Endothelial cell of umbilical vein (primary cell): ENCODE measurements around the gene TCERG1L.

Experiments
- CTCF ChIP-seq, 2 donors: IDR thresholded peaks; 1 replicate in 1 of 2; 2 replicates in 1 of 2; pipeline ENCODE4 v1.5.1; 2011; ENCODE audit warnings: low read length in 2 of 2, mild to moderate bottlenecking in 2 of 2, moderate library complexity in 2 of 2, control low read depth in 1 of 2, inconsistent platforms in 1 of 2, low read depth in 1 of 2; ENCODE audit not compliant: insufficient read depth in 1 of 2; ENCODE audit errors: extremely low read depth in 1 of 2
- EZH2 ChIP-seq: IDR thresholded peaks from 2 replicates; pipeline ENCODE4 v1.6.1; 2012; ENCODE audit warnings: borderline replicate concordance, low read depth, mild to moderate bottlenecking, moderate library complexity, low read length, inconsistent platforms; ENCODE audit not compliant: severe bottlenecking
- FOS ChIP-seq: IDR thresholded peaks from 2 replicates; pipeline ENCODE4 v1.6.1; 2011; ENCODE audit warnings: mild to moderate bottlenecking, low read length, moderate library complexity, borderline replicate concordance; ENCODE audit not compliant: insufficient read depth
- JUN ChIP-seq: IDR thresholded peaks from 2 replicates; pipeline ENCODE4 v1.6.1; 2011; ENCODE audit warnings: borderline replicate concordance, low read depth; ENCODE audit not compliant: insufficient read length, insufficient read depth
- MAX ChIP-seq: IDR thresholded peaks from 2 replicates; pipeline ENCODE4 v1.6.1; 2011; ENCODE audit not compliant: insufficient read depth, insufficient read length
- MYC ChIP-seq: IDR thresholded peaks from one replicate; pipeline ENCODE4 v1.6.1; 2011; ENCODE audit warnings: mild to moderate bottlenecking, low read depth, low read length
- POLR2A ChIP-seq: IDR thresholded peaks from 2 replicates; pipeline ENCODE4 v1.6.1; 2012; ENCODE audit warnings: low read depth, mild to moderate bottlenecking, control low read depth, low read length
- POLR2AphosphoS5 ChIP-seq: IDR thresholded peaks from 2 replicates; pipeline ENCODE4 v1.6.1; 2012; ENCODE audit warnings: low read depth, mild to moderate bottlenecking, control low read depth, low read length, moderate library complexity; ENCODE audit not compliant: insufficient read depth

- TF ChIP-seq CTCF (IDR thresholded peaks at IDR 0.05; ENCODE audit: extremely low read depth in 1 of 2, insufficient read depth in 1 of 2, low read depth in 1 of 2, low read length in 2 of 2) (no peak), POLR2A (no peak), MYC (no peak), FOS (no peak), POLR2AphosphoS5 (no peak), EZH2 (no peak), JUN (no peak), MAX (no peak)
Measured at GRCh38 chr10:131144196-131144595, 167.3 kb downstream of the TCERG1L start.
